GM12873 (cell line): ENCODE results near the gene ATP2A2.

Source experiments
- TF ChIP-seq, protein P1 (sequence below): IDR thresholded peaks from 2 replicates; pipeline ENCODE4 v1.5.1; 2012; ENCODE audit warnings: low read depth, mild to moderate bottlenecking, moderate library complexity, low read length, control low read depth; ENCODE audit not compliant: insufficient read depth; ENCODE audit errors: missing control alignments

The ATP2A2 gene

DNA sequence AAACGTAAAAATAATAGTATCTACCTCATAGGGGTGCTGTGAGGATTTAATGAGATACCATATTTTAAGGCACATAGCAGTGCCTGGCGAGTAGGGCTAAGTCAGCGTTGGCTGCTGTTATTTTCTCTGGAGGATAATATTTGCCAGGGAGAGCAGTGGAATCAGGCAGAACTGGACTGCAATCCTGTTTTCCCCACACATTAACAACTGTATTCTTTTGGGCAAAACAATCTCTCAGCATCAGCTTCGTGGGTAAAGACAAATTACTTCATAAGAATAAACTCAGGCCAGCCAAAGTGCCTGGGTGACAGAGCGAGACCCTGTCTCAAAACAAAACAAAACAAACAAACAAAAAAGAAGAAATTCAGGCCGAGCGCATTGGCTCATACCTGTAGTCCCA, 29.7 kb upstream of the ATP2A2 start:
- TF ChIP-seq, protein P1, sequence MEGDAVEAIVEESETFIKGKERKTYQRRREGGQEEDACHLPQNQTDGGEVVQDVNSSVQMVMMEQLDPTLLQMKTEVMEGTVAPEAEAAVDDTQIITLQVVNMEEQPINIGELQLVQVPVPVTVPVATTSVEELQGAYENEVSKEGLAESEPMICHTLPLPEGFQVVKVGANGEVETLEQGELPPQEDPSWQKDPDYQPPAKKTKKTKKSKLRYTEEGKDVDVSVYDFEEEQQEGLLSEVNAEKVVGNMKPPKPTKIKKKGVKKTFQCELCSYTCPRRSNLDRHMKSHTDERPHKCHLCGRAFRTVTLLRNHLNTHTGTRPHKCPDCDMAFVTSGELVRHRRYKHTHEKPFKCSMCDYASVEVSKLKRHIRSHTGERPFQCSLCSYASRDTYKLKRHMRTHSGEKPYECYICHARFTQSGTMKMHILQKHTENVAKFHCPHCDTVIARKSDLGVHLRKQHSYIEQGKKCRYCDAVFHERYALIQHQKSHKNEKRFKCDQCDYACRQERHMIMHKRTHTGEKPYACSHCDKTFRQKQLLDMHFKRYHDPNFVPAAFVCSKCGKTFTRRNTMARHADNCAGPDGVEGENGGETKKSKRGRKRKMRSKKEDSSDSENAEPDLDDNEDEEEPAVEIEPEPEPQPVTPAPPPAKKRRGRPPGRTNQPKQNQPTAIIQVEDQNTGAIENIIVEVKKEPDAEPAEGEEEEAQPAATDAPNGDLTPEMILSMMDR, result no peak

DNA sequence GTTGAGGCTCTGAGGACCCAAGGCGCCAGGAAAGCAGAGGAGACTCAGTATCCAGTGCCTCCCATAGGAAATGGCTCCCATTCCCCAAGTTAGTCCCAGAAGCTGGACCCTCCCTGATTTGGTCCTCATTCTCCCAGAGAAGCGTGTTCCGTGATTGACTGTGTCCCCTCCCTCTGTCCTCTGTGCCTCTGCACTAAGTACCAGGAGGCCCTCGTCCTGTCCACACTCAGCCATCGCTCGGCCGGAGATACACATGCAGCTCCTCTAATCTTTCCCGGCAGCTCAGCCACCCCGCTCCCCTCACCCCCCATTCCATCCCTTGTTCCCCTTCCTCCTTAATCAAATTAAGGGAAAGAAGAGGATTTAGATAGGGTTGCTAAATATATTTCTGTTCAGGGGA, 28.3 kb upstream of the ATP2A2 start:
- TF ChIP-seq, protein P1, result no peak

DNA sequence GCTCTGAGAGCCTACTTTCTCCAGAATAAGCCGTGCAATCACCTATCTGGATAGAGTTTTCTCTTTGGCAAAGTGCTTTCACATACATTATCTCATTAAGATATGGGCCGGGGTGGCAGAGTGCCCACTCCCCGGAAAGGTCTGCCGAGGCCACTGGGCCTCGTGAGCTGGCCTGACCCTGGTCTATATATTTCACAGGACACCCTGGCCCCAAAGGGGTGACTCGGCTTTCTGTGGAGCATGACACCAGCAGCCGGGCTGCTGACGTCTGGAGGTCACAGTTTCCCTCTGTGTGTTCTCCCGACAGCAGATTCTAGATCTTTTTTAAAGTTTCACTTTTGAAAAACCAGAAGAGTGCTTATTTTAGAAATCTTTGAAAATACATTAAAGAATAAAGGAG, 27.9 kb upstream of the ATP2A2 start:
- TF ChIP-seq, protein P1, result no peak

DNA sequence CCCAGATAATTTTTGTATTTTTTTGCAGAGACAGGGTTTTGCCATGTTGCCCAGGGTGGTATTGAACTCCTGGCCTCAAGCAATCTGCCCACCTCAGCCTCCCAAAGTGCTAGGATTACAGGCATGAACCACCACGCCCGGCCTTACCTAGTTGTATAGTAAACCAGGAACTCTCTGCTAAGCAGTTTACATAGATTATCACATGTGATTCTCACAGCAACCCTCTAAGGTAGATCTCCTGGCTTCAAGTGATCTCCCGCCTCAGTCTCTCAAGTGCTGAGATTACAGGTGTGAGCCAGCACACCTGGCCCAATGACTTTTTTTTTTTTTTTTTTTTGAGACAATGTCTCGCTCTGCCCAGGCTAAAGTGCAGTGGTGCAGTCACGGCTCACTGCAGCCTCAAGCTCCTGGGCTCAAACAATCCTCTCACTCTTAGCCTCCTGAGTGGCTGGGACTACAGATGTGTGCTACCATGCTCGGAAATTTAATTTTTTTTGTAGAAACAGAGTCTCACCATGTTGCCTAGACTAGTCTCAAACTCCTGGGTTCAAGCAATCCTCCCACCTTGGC, 26.0 kb upstream of the ATP2A2 start:
- TF ChIP-seq, protein P1, result no peak

DNA sequence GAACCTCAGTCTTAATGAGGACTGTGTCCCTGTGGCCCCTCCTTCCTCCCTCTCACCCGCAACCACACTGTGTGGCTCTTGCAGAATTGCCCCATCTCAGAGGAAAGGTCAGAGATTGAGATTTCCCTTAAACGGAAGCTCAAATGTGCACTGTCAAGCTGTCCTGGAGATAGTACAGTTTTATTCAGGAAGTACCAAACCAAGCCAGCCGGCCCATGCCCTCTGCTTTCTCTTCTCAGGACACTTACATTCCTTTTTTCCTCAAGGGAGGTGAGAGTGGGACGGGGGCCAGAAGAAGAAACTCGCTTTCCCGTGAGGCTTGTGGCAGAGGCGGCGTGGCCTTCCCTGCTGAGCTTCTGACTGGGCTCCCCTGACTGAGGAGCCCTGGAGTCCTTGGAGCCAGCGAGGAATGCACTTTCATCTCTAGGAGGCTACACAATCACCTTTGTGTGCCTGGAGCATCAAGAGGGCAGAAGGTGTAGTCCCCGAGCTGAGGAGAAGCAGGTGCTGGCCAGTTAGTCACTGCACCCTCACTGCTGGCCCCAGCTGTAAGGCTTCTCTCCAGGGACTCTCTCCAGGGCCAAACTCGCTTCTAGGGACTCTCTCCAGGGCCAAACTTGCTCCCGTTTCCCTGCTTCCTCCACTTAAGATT, 24.1 kb upstream of the ATP2A2 start:
- TF ChIP-seq, protein P1, result no peak

DNA sequence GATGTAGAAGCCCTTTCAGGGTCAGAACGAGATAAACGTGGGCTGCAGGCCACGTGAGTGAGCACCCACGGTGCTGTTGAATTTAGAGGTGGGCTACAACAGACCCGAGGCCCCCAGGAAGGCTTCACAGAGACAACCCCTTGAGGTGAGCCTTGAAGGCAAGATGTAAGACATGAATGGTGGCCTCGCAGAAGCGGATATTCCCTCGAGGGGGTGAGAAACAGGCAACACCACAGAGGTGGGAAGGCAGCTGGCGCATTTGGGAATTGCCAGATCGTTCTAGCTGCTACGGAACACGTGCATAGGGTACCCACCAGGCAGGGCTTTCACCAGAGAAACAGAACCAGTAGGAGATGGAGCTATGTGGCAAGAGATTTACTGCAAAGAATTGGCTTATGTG, 22.6 kb upstream of the ATP2A2 start:
- TF ChIP-seq, protein P1, result no peak

DNA sequence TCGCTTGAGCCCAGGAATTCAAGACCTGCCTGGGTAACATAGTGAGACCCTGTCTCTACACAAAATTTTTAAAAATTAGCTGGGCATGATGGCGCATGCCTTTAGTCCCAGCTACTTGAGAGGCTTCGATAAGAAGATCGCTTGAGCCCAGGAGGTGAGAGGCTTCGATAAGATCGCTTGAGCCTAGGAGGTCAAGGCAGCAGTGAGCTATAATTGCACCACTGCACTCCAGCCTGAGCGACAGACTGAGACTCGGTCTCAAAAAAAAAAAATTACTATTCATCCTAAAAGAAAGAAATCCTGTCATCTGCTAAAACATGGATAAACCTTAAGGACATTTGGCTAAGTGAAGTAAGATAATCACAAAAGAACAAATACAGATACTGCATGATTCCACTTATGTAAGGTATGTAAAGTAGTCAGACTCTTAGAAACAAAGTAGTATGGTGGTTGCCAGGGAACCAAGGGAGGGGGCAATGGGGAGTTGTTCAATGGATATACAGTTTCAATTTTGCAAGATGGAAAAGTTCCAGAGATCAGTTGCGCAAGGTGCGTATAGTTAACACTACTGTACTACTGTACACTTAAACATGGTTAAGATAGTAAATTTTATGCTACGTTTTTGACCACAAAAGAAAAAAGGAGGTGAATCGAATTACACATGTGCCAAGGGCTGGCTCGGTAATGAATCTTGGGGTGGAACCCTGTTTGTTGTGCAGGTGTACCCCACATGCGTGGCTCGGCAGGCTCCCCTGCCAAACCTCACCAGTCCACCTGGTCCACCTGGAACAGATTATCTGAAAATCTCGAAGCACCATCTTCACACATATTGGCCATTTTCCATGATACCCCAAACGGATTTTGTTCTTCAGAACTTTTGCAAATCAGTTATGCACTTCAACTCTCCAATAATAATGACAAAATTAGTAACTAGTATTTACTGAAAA, 18.3 kb upstream of the ATP2A2 start:
- TF ChIP-seq, protein P1, result no peak
